Measurements from ENCODE around the gene SCT. TPM values are rescaled to one million over a fixed set of nuclear protein-coding genes. Genes with fewer than 3 reads are reported as not detected.

The SCT gene
- total RNA-seq, 2 donors from 2014 or later = 1.1 to 3.2 TPM

DNA sequence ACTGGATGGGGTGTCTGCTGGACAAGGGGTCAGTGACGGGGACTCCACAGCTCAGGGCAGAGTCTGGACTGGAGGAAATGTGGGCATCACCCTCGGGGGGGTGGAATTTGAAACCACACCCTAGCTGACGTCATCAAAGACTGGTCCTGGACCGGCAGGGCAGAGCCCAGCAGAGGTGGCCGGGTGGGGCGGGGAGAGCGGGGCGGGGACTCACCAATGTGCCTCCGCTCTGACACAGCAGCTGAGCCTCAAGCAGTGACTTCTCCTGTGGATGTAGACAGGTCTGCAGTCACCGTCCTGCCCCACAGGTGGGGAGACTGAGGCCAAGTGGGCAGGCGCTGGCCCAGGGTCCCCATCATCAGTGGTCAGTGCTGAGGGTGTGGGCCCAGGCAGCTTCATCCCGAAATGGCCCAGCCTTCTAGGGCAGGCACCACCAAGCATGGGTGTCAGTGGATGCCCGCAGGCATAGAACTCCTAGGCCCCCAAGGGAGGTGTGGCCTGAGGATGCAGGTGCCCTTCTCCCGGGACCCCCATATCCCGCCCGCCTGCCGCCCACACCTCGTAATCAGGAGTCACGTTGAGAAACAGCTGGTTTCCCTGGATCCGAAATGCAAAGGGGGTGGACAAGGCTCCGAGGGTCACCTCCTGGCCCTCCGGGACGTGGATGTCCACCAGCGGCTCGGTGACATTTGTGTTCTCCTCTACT is 2.8 kb downstream of the SCT start:
- intact Hi-C loops (cut with DNase I) = no loop called here
- no peaks in the 10 kb centered on the region for H3K36me3 ChIP-seq
- H3K9ac ChIP-seq (ENCODE audit: low read depth in 2 of 2, low read length in 2 of 2) = peak overlapping the region; percentile 32 to 89
- H3K27ac ChIP-seq = peak overlapping the region; percentile 90
- peak; percentile 95 for DNase-seq
- TF ChIP-seq, protein P1, sequence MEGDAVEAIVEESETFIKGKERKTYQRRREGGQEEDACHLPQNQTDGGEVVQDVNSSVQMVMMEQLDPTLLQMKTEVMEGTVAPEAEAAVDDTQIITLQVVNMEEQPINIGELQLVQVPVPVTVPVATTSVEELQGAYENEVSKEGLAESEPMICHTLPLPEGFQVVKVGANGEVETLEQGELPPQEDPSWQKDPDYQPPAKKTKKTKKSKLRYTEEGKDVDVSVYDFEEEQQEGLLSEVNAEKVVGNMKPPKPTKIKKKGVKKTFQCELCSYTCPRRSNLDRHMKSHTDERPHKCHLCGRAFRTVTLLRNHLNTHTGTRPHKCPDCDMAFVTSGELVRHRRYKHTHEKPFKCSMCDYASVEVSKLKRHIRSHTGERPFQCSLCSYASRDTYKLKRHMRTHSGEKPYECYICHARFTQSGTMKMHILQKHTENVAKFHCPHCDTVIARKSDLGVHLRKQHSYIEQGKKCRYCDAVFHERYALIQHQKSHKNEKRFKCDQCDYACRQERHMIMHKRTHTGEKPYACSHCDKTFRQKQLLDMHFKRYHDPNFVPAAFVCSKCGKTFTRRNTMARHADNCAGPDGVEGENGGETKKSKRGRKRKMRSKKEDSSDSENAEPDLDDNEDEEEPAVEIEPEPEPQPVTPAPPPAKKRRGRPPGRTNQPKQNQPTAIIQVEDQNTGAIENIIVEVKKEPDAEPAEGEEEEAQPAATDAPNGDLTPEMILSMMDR (IDR thresholded peaks at IDR 0.05) = no peak
- no peaks in the 10 kb centered on the region for H3K27me3 ChIP-seq
- H3K4me3 ChIP-seq = peak overlapping the region; percentile 48
- H3K9me3 ChIP-seq = no peaks in the 10 kb centered on the region
- H3K4me1 ChIP-seq = peaks cover 13% of the 10 kb centered on the region

DNA sequence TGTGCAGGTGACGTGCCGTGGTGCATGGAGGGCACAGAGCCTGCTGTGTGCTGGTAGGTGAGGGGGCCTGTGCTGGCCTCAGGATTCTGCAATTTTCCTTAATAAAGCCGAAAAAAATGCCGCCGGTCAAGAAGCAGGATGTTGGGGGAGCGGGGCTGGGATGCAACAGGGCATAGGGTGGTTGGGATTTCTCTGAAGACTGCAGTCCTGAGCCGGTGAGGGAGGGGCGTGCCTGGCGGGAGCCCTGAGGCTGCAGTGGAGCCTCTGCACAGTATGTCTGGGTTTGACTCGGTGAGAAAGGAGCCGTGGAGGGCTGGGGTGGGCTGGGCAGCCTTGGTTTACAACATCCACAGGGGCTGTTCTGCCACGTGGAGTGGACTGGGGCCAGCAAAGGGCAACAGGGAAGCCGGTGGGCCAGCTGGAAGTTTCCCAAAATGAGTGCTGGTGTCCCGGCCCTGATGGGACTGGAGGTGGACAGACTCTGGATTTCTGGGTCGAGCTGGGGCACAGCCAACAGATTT is 3.6 kb downstream of the SCT start:
- no peak overlapping the region for H3K4me3 ChIP-seq
- no peak overlapping the region for H3K9ac ChIP-seq (ENCODE audit: low read depth in 2 of 2, low read length in 2 of 2)
- H3K27ac ChIP-seq = no peak overlapping the region
- TF ChIP-seq, protein P1 (IDR thresholded peaks at IDR 0.05) = no peak
- no peaks in the 10 kb centered on the region for H3K9me3 ChIP-seq
- peaks cover 13% of the 10 kb centered on the region for H3K4me1 ChIP-seq
- H3K36me3 ChIP-seq = no peaks in the 10 kb centered on the region
- intact Hi-C loops (cut with DNase I) = no loop called here
- DNase-seq = no peak
- no peaks in the 10 kb centered on the region for H3K27me3 ChIP-seq

DNA sequence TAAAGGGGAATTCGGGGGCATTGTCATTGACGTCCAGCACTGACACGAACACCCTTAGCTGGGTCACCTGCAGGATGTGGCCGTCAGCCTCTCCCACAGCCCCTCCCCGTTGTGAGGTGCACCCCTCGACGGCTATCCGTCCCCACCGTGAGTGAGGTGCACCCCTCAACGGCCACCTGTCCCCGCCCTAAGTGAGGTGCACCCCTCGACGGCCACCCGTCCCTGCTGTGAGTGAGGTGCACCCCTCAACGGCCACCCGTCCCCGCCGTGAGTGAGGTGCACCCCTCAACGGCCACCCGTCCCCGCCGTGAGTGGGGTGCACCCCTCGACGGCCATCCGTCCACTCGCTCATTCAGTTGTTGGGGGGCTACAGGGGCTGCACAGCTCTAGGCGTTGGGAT is 5.1 kb downstream of the SCT start:
- H3K9ac ChIP-seq (ENCODE audit: low read depth in 2 of 2, low read length in 2 of 2) = no peak overlapping the region
- H3K4me1 ChIP-seq = peaks cover 13% of the 10 kb centered on the region
- H3K36me3 ChIP-seq = no peaks in the 10 kb centered on the region
- no peak overlapping the region for H3K4me3 ChIP-seq
- DNase-seq = no peak
- H3K9me3 ChIP-seq = no peaks in the 10 kb centered on the region
- TF ChIP-seq, protein P1 (IDR thresholded peaks at IDR 0.05) = no peak
- H3K27ac ChIP-seq = no peak overlapping the region
- no peaks in the 10 kb centered on the region for H3K27me3 ChIP-seq
- intact Hi-C loops (cut with DNase I) = no loop called here

DNA sequence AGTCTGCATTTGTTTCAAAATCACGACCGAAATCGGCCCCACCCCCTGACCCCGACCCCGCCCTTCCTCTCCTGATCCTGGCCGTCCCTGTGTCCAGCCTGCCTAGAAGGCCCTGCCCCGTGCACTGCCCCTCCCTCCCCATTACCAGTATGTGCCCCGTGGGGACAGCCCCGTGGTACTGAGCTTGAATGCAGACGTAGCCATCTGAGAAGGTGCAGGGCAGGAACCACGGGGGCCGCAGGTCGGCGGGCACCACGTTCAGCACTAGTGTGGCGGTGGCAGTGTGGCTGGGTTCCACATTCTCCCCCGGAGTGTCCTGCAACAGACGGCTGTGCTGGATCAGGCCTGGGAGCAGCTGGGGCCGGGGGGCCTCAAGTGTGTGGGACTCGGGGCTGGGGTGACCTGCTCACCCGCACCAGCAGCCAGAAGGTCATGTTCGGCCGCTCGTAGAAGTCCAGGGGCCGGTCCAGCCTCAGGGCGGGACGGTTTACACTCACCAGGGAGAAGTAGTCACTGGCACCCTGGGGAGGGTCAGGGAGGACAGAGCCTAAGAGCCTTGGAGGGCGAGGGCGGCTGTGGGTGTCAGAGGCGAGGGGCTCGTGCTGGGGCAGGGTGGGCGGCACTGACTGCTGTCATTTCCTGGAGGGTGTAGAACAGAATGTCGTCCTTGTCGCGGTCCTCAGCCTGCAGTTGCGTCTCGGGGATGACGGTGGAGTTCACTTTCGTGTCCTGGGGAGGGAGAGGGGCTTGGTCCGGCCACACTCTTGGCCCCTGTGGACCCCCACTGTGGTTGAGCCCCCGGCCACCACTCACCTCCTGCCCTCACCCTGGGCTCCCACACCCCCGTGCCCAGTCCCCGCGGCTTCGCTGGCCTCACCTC is 5.8 kb downstream of the SCT start:
- intact Hi-C loops (cut with DNase I) = no loop called here
- H3K27ac ChIP-seq = no peak overlapping the region
- H3K4me1 ChIP-seq = peaks cover 14% of the 10 kb centered on the region
- no peak for DNase-seq
- no peak overlapping the region for H3K4me3 ChIP-seq
- no peaks in the 10 kb centered on the region for H3K27me3 ChIP-seq
- TF ChIP-seq, protein P1 (IDR thresholded peaks at IDR 0.05) = no peak
- no peaks in the 10 kb centered on the region for H3K9me3 ChIP-seq
- H3K36me3 ChIP-seq = no peaks in the 10 kb centered on the region
- no peak overlapping the region for H3K9ac ChIP-seq (ENCODE audit: low read depth in 2 of 2, low read length in 2 of 2)

DNA sequence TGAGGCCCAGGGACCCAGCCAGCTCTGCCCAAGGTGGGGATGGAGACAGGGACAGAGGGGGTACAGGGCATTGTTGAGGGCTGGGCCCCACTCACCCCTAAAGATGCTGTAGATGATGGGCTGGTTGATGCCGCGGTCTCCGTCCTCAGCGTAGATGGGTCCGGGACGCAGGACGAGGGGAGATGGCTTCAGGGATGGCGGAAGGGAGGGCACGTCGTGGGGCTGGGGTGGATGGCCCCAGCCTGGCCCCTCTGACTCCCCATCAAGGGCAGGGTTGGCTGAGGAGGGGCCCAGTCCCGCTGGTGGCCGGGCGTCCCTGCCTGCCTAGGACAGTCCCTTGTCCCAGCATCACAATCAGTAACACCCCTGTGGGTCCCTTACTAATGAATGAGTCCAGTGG is 6.8 kb downstream of the SCT start:
- H3K9me3 ChIP-seq = no peaks in the 10 kb centered on the region
- intact Hi-C loops (cut with DNase I) = no loop called here
- H3K4me3 ChIP-seq = no peak overlapping the region
- no peaks in the 10 kb centered on the region for H3K27me3 ChIP-seq
- peaks cover 9% of the 10 kb centered on the region for H3K4me1 ChIP-seq
- no peak overlapping the region for H3K27ac ChIP-seq
- no peak overlapping the region for H3K9ac ChIP-seq (ENCODE audit: low read depth in 2 of 2, low read length in 2 of 2)
- TF ChIP-seq, protein P1 (IDR thresholded peaks at IDR 0.05) = no peak
- H3K36me3 ChIP-seq = no peaks in the 10 kb centered on the region
- no peak for DNase-seq

Measured in colonic mucosa (tissue), 4 donors.